Measurements from ENCODE around the gene NAT16.
"Not testable (repeated sequence)": the region's sequence is repeated elsewhere in the genome, so short reads cannot be mapped to it uniquely, and the experiment has no call there.

Gene NAT16

DNA sequence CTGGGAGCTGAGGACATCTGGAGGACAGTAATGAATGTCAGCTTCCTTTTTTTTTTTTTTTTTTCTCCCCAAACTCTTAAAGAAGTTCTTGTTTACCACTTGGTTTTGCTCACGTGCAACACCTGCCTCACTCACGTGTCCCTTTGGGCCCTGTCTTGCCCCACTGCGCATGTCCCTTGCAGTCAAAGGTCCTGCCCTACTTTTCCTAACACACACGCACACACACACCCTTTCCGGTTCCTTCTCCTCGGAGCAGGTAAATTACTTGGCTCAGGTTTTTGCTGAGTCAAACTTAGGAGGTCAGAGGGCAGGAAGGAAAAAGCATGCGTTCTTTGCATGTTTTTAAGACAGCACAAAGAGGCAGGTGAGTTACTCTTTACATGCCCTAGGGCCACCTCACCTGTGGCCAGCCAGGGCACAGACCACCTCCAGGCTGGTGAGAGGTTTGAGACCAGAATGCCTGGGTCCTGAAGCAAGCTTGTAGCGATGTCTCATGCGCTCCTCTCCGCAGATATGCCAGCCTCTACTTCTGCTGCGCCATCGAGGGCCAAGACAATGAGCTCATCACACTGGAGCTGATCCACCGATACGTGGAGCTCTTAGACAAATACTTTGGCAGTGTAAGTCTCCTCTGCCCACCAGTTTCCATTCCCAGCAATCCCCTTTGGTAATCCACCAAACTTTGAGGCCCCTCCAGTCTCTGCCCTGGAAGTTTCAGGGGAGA lies 23.1 kb downstream of the NAT16 start:
- DNase-seq (ENCODE audit: low spot score), result no peak

DNA sequence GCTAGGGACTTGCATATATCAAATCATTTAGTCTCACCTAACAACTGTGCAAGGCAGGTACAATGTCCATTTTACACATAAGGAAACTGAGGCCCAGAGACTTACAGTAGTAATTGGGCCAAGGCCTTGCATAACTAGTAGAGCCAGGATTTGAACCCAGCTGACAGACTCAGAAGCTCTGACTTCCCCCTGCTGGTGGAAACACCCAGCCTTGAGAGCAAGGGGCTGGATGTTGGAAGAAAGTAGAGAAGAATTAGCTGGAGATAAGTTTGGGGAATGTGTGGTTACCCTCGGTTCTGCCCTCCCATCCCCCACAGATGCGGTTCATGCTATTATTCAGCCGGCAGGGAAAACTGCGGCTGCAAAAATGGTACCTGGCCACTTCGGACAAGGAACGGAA lies 23.8 kb downstream of the NAT16 start:
- DNase-seq (ENCODE audit: low spot score), result no peak

- DNase-seq (ENCODE audit: low spot score), result no peak
These were observed 24.8 kb downstream of the NAT16 start for GRCh38 chr7:101155303-101155702.

GRCh38 chr7:101154693-101155102 lies 25.4 kb downstream of the NAT16 start:
- no peak for DNase-seq (ENCODE audit: low spot score)

DNA sequence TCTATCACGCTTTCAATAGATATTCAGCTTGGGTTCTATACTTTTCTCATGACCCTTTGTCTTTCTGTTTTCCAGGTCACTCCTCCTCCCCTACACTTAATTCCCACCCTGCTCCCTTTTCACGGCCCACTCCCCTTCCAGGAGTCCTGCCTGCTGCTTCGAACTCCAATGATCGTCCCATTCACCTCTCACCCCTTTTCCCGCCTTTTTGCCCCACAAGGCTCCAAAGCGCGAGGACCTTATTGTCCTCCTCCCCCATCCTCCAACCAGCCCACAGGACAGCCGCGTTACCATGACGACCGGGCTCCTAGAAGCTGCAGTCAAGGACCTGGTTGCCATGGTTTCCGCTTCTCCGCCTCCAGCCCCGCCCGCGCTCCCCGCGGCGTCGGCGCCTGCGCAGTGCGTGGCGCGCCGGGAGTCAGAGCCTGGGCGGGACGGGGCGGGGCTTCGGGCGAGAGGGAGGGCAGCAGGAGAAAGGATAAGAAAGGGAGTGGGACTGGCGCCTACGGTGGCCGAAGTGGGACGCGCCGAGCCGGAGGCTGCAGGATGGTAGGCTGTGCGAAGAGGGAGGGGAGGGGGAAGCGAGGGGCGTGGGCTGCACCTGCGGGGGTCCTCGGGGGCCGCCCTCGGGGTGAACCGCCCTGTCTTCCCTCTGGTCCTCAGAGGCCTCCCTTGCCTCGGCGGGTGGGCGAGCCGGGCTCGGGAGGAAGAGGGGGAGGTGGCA lies 26.0 kb downstream of the NAT16 start, which contains the start of gene AP1S1:
AP1S1 (plus strand) TSS at position 508 of the 724 bp plus-strand sequence; CDS start at position 547, 39 bp downstream.
- DNase-seq (ENCODE audit: low spot score), result peak; percentile 99

GRCh38 chr7:101151908-101152651 lies 28.0 kb downstream of the NAT16 start:
- DNase-seq (ENCODE audit: low spot score), result no peak

- no peak for DNase-seq (ENCODE audit: low spot score)
These were observed 39.2 kb downstream of the NAT16 start for GRCh38 chr7:101140746-101141382.

GRCh38 chr7:101140339-101140699 lies 39.8 kb downstream of the NAT16 start:
- no peak for DNase-seq (ENCODE audit: low spot score)

DNA sequence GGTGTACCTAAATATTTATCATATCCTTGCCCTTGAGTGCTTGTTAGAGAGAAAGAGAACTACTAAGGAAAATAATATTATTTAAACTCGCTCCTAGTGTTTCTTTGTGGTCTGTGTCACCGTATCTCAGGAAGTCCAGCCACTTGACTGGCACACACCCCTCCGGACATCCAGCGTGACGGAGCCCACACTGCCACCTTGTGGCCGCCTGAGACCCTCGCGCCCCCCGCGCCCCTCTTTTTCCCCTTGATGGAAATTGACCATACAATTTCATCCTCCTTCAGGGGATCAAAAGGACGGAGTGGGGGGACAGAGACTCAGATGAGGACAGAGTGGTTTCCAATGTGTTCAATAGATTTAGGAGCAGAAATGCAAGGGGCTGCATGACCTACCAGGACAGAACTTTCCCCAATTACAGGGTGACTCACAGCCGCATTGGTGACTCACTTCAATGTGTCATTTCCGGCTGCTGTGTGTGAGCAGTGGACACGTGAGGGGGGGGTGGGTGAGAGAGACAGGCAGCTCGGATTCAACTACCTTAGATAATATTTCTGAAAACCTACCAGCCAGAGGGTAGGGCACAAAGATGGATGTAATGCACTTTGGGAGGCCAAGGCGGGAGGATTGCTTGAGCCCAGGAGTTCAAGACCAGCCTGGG lies 41.8 kb downstream of the NAT16 start:
- peak; percentile 85 for DNase-seq (ENCODE audit: low spot score)

GRCh38 chr7:101137651-101138212 lies 42.4 kb downstream of the NAT16 start:
- DNase-seq (ENCODE audit: low spot score), result no peak

- no peak for DNase-seq (ENCODE audit: low spot score)
These were observed 45.6 kb downstream of the NAT16 start for GRCh38 chr7:101134399-101134980.

DNA sequence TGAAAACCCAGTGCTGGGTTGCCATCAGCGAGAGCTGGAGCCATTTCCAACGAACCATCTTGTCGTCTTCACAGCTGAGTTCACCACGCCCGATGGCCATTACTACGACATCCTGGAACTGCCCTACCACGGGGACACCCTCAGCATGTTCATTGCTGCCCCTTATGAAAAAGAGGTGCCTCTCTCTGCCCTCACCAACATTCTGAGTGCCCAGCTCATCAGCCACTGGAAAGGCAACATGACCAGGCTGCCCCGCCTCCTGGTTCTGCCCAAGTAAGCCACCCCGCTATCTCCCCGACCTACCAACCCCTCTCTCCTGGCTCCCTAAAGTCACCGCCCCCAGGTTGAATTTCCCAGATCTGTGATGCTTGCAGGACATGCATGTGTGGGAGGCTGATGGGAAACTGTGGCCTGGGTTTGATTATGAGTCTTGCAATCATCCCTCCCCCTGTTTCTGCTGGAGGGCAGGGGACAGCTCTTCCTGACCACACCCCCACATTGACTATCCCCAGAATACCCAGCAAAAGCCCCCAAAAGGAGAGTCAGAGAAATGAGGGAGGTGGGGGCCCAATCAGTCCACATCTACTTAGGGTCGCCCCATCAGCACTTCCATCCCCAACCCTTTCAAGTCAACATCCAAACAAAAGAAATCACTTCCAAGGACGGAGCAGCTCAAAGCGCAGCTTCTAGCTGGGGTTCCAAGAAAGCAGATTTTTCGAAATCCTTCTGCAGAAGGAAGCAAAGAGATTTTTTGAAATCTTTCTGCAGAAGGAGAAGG lies 46.3 kb downstream of the NAT16 start:
- no peak for DNase-seq (ENCODE audit: low spot score)

DNA sequence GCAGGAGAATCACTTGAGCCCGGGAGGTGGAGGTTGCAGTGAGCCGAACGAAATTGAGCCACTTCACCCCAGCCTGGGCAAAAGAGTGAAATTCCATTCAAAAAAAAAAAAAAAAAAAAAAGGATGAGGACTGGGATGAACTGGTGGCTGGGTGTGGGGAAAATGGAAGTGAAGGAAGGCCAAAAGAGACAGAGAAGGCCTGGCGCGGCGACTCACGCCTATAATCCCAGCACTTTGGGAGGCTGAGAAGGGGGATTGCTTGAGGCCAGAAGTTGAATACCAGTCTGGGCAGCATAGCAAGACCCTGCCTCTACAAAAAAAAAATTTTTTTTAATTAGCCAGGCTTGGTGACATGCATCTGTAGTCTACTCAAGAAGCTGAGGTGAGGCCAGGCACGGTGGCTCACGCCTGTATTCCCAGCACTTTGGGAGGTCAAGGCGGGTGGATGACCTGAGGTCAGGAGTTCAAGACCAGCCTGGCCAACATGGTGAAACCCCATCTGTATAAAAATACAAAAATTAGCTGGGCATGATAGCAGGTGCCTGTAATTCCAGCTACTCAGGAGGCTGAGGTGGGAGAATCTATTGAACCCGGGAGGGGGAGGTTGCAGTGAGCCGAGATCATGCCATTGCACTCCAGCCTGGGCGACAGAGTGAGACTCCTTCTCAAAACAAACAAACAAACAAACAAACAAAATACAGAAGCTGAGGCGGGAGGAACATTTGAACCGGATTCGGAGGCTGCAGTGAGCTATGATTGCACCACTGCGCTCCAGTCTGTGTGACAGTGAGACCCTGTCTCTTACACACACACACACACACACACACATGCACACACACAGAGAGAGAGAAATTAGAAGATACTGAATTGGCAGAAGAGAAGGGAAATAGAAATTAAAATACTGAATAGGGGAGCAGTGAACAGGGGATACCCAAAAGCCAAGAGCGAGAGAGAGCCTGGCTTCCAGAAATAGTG lies 47.2 kb downstream of the NAT16 start:
- not testable (repeated sequence) for DNase-seq (ENCODE audit: low spot score)

GRCh38 chr7:101129603-101130117 lies 50.4 kb downstream of the NAT16 start:
- DNase-seq (ENCODE audit: low spot score), result no peak

- no peak for DNase-seq (ENCODE audit: low spot score)
These were observed 51.9 kb downstream of the NAT16 start for GRCh38 chr7:101128040-101128834.

GRCh38 chr7:101127460-101128039 lies 52.5 kb downstream of the NAT16 start:
- DNase-seq (ENCODE audit: low spot score), result no peak

DNA sequence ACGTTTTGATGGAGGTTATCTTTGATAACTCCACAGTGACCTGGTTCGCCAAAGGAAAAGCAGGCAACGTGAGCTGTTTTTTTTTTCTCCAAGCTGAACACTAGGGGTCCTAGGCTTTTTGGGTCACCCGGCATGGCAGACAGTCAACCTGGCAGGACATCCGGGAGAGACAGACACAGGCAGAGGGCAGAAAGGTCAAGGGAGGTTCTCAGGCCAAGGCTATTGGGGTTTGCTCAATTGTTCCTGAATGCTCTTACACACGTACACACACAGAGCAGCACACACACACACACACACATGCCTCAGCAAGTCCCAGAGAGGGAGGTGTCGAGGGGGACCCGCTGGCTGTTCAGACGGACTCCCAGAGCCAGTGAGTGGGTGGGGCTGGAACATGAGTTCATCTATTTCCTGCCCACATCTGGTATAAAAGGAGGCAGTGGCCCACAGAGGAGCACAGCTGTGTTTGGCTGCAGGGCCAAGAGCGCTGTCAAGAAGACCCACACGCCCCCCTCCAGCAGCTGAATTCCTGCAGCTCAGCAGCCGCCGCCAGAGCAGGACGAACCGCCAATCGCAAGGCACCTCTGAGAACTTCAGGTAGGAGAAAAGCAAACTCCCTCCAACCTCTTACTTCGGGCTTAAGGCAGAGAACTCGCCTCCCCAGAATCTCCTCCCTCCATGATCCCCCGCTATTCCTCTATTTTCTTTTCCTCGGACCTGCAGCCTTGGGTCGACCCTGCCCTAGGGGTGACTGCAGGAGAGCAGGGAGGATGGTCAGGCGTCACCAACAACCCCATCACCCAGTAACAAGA lies 53.2 kb downstream of the NAT16 start, which contains the start of gene SERPINE1:
SERPINE1 (plus strand) TSS at position 454 of the 809 bp plus-strand sequence. CDS start 1,290 bp downstream, outside the sequence.
- peak; percentile 94 for DNase-seq (ENCODE audit: low spot score)

Measured in AG20443 (cell line).